Body of pancreas (tissue), 4 donors: ENCODE data around the gene PRPH.

Experiments
- CTCF ChIP-seq, 7 experiments: fragments of 450-650 bp in 4 of 7; fragments of 200-600 bp in 3 of 7; sonication (generic) in 3 of 7; IDR thresholded peaks; one replicate each; pipeline ENCODE4 v1.5.1; 2016 to 2019; ENCODE audit warnings: antibody characterized with exemption in 7 of 7
- POLR2A ChIP-seq, 3 donors: fragments of 450-650 bp; IDR thresholded peaks; one replicate each; pipeline ENCODE4 v1.6.1; 2016; ENCODE audit warnings: antibody characterized with exemption in 3 of 3, mild to moderate bottlenecking in 2 of 3

GRCh38 chr12:49261721-49262120 is 33.2 kb upstream of the PRPH start:
- TF ChIP-seq CTCF (IDR thresholded peaks at IDR 0.05) (no peak), POLR2A (IDR thresholded peaks at IDR 0.05) (no peak)
